ENCODE measurements around the gene SLC13A4.

Gene SLC13A4

GRCh38 chr7:135718794-135719437 lies 9.1 kb downstream of the SLC13A4 start:
- DNase-seq (ENCODE audit: low spot score): no peak
- no peak overlapping the region for H3K4me3 ChIP-seq
- no peak for TF ChIP-seq CTCF (IDR thresholded peaks at IDR 0.05)
- H3K27ac ChIP-seq: no peak overlapping the region

GRCh38 chr7:135718219-135718618 lies 9.8 kb downstream of the SLC13A4 start:
- no peak overlapping the region for H3K27ac ChIP-seq
- no peak for TF ChIP-seq CTCF (IDR thresholded peaks at IDR 0.05)
- H3K4me3 ChIP-seq: no peak overlapping the region
- DNase-seq (ENCODE audit: low spot score): no peak

- DNase-seq (ENCODE audit: low spot score): no peak
- no peak overlapping the region for H3K4me3 ChIP-seq
- TF ChIP-seq CTCF (IDR thresholded peaks at IDR 0.05): no peak
- no peak overlapping the region for H3K27ac ChIP-seq
Measured at GRCh38 chr7:135717693-135718092, 10.3 kb downstream of the SLC13A4 start.

- H3K4me3 ChIP-seq: no peak overlapping the region
- no peak for DNase-seq (ENCODE audit: low spot score)
- TF ChIP-seq CTCF (IDR thresholded peaks at IDR 0.05): no peak
- no peak overlapping the region for H3K27ac ChIP-seq
Measured at GRCh38 chr7:135716677-135717238, 11.2 kb downstream of the SLC13A4 start.

GRCh38 chr7:135715673-135716072 lies 12.3 kb downstream of the SLC13A4 start:
- TF ChIP-seq CTCF (IDR thresholded peaks at IDR 0.05): no peak
- H3K4me3 ChIP-seq: no peak overlapping the region
- no peak for DNase-seq (ENCODE audit: low spot score)
- H3K27ac ChIP-seq: no peak overlapping the region

- peak overlapping the region in 1 of 2 donors; percentile 75 for H3K27ac ChIP-seq
- H3K4me3 ChIP-seq: peak overlapping the region; percentile 30
- no peak for DNase-seq (ENCODE audit: low spot score)
- TF ChIP-seq CTCF (IDR thresholded peaks at IDR 0.05): no peak
Measured at GRCh38 chr7:135715055-135715522, 12.9 kb downstream of the SLC13A4 start.

GRCh38 chr7:135714534-135715009 lies 13.4 kb downstream of the SLC13A4 start:
- Histone ChIP-seq H3K27ac (peak overlapping the region; percentile 59 to 75), H3K4me3 (peak overlapping the region; percentile 30)
- no peak for DNase-seq (ENCODE audit: low spot score)
- TF ChIP-seq CTCF (IDR thresholded peaks at IDR 0.05): no peak
